HEK293T (cell line): ENCODE measurements around the gene SRGAP2C.
"Not testable (repeated sequence)": the region's sequence is repeated elsewhere in the genome, so short reads cannot be mapped to it uniquely, and the experiment has no call there.

Experiments used
- ARNT ChIP-seq: fragments of 450-650 bp; IDR thresholded peaks from 2 replicates; pipeline ENCODE4 v1.6.1; 2017; ENCODE audit warnings: mild to moderate bottlenecking
- BHLHE40 ChIP-seq: fragments of 450-650 bp; IDR thresholded peaks from 2 replicates; pipeline ENCODE4 v1.6.1; 2016; ENCODE audit warnings: mild to moderate bottlenecking, moderate library complexity, borderline replicate concordance
- ELF4 ChIP-seq: fragments of 450-650 bp; IDR thresholded peaks from 2 replicates; pipeline ENCODE4 v1.6.1; 2017; ENCODE audit warnings: antibody characterized with exemption
- FOXA1 ChIP-seq: fragments of 450-650 bp; IDR thresholded peaks from 2 replicates; pipeline ENCODE4 v1.6.1; 2016; ENCODE audit warnings: mild to moderate bottlenecking
- FOXK2 ChIP-seq: fragments of 450-650 bp; IDR thresholded peaks from 2 replicates; pipeline ENCODE4 v1.6.1; 2016; ENCODE audit warnings: mild to moderate bottlenecking
- FOXM1 ChIP-seq: fragments of 450-650 bp; IDR thresholded peaks from 2 replicates; pipeline ENCODE4 v1.6.1; 2017; ENCODE audit warnings: mild to moderate bottlenecking, borderline replicate concordance
- L3MBTL2 ChIP-seq: fragments of 450-650 bp; conservative IDR thresholded peaks from 2 replicates; pipeline ENCODE4 v1.6.1; 2016; ENCODE audit warnings: mild to moderate bottlenecking
- LEF1 ChIP-seq: fragments of 450-650 bp; IDR thresholded peaks from 2 replicates; pipeline ENCODE4 v1.6.1; 2017; ENCODE audit warnings: mild to moderate bottlenecking, borderline replicate concordance
- NFRKB ChIP-seq: fragments of 450-650 bp; IDR thresholded peaks from 2 replicates; pipeline ENCODE4 v1.6.1; 2016; ENCODE audit warnings: mild to moderate bottlenecking, moderate library complexity
- PKNOX1 ChIP-seq: fragments of 450-650 bp; IDR thresholded peaks from 2 replicates; pipeline ENCODE4 v1.6.1; 2016
- SP1 ChIP-seq: fragments of 450-650 bp; IDR thresholded peaks from 2 replicates; pipeline ENCODE4 v1.6.1; 2017
- SUZ12 ChIP-seq: fragments of 450-650 bp; IDR thresholded peaks from 2 replicates; pipeline ENCODE4 v1.6.1; 2016; ENCODE audit warnings: mild to moderate bottlenecking
- TARDBP ChIP-seq: fragments of 450-650 bp; IDR thresholded peaks from 2 replicates; pipeline ENCODE4 v1.6.1; 2016
- ZNF384 ChIP-seq: fragments of 450-650 bp; IDR thresholded peaks from 2 replicates; pipeline ENCODE4 v1.6.1; 2016

GRCh38 chr1:121401375-121401955 is 216.7 kb downstream of the SRGAP2C start:
- TF ChIP-seq ARNT, FOXM1, L3MBTL2, SP1, BHLHE40, FOXA1, PKNOX1, ELF4, ZNF384, TARDBP, FOXK2, SUZ12, LEF1, NFRKB: not testable (repeated sequence)
